Body of pancreas (tissue), 4 donors: ENCODE results near the gene SPA17. TPM values are rescaled to one million over a fixed set of nuclear protein-coding genes. Genes with fewer than 3 reads are reported as not detected.

ENCODE experiments used
- ATAC-seq: fragments of 150-250 bp; one replicate; pipeline ENCODE4 v1.9.1; 2016
- DNase-seq, 4 donors: peaks; one replicate each; pipeline ENCODE4 v3.0.0-alpha.2; 2019
- H3K27ac ChIP-seq, 4 donors: fragments of 200-600 bp; sonication (generic); 1 replicate in 3 of 4; 2 replicates in 1 of 4; pipeline versions ENCODE4 v1.5.1 to v1.6.1; 2016 to 2019; ENCODE audit warnings: mild to moderate bottlenecking in 1 of 4, mixed read lengths in 1 of 4, moderate library complexity in 1 of 4
- H3K27me3 ChIP-seq, 2 donors: fragments of 200-600 bp; sonication (generic); one replicate each; pipeline ENCODE4 v1.6.0; 2016; ENCODE audit warnings: mild to moderate bottlenecking in 1 of 2
- H3K36me3 ChIP-seq, 2 donors: fragments of 200-600 bp; sonication (generic); replicated peaks in 1 of 2; 2 replicates each; pipeline ENCODE4 v1.5.1; 2016; ENCODE audit warnings: low read depth in 2 of 2; ENCODE audit not compliant: insufficient read depth in 1 of 2
- H3K4me1 ChIP-seq: fragments of 200-600 bp; sonication (generic); one replicate; pipeline ENCODE4 v1.6.0; 2016
- H3K4me3 ChIP-seq, 2 donors: fragments of 200-600 bp; sonication (generic); 1 replicate in 1 of 2; 2 replicates in 1 of 2; pipeline ENCODE4 v1.5.1; 2016 to 2019
- H3K9me3 ChIP-seq, 3 donors: fragments of 200-600 bp; sonication (generic); 1 replicate in 2 of 3; 2 replicates in 1 of 3; pipeline ENCODE4 v1.5.1; 2016
- CTCF ChIP-seq, 7 experiments: fragments of 450-650 bp in 4 of 7; fragments of 200-600 bp in 3 of 7; sonication (generic) in 3 of 7; IDR thresholded peaks; one replicate each; pipeline ENCODE4 v1.5.1; 2016 to 2019; ENCODE audit warnings: antibody characterized with exemption in 7 of 7
- POLR2A ChIP-seq, 3 donors: fragments of 450-650 bp; IDR thresholded peaks; one replicate each; pipeline ENCODE4 v1.6.1; 2016; ENCODE audit warnings: antibody characterized with exemption in 3 of 3, mild to moderate bottlenecking in 2 of 3
- WGBS, 2 donors: methylation state at CpG; one replicate each; pipeline ENCODE4 v1.1.5; 2017; 5-methylcytosine and 5-hydroxymethylcytosine counted together
- intact Hi-C: fragments of 100-400 bp; cut with DNase I; formaldehyde crosslinking; loops from one replicate; pipeline ENCODE4 v1.15.1; 2023
- total RNA-seq, 2 donors: library from RNA; depleted of rRNA; stranded (reverse); fragments of >200 nt; gene quantifications; one replicate each; pipeline ENCODE4 v1.1.0, GENCODE V29; 2016

Gene SPA17
- total RNA-seq, 2 donors from 2014 or later: 1.3 to 2.6 TPM

DNA sequence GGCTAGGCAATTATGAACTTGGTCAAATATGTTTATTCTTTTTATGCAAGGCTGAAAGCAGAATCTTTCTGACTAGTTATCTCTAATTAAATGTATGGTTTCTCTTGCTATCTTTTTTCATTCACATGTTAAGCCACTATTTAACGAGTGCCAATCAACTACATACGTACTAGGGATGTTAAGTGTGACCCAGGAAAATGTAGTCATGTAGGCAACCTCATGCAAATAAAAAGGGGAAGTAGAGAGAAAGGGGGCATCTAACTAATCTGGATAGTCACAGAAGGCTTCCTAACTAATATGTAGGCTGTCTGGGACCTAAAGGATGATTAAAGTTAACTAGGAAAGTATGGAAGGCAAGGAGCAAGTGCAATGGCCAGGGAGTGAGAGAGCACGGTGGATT is 27.6 kb upstream of the SPA17 start:
- no peaks in the 10 kb centered on the region for H3K36me3 ChIP-seq
- ATAC-seq: no peak
- no peaks in the 10 kb centered on the region for H3K27me3 ChIP-seq
- 83 to 85% methylated on average over 3 of the region's 3 CpGs for WGBS, 2 donors
- H3K9me3 ChIP-seq: no peaks in the 10 kb centered on the region
- no peak overlapping the region for H3K4me3 ChIP-seq
- H3K27ac ChIP-seq: no peak overlapping the region
- TF ChIP-seq CTCF (IDR thresholded peaks at IDR 0.05): no peak
- TF ChIP-seq POLR2A (IDR thresholded peaks at IDR 0.05): no peak
- no peak for DNase-seq
- peaks cover 7% of the 10 kb centered on the region for H3K4me1 ChIP-seq
- intact Hi-C loops: loop anchor here (10.0 kb wide), 1 partner anchor 759 kb away; no protein-coding TSS in a partner anchor

DNA sequence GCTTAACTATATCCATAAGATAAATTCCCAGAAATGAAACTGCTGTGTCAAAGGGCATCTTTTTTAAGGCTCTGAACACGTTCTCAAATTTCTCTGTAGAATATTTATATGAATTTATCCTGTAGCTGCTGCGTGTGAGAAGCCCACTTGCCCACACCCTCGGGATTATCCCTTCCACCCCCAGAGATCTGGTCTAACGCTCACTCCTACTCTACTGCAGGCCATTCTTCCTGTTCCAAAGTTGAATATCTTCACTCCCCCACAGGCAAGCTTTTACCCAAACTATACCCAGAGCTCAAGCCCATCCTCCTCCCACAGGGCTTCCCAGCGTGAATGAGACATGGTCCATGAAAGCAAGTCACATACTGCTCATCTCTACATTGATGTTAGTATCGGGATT is 25.1 kb upstream of the SPA17 start:
- H3K4me3 ChIP-seq: no peak overlapping the region
- TF ChIP-seq POLR2A (IDR thresholded peaks at IDR 0.05) (no peak), CTCF (IDR thresholded peaks at IDR 0.05) (no peak)
- no peaks in the 10 kb centered on the region for H3K9me3 ChIP-seq
- no peaks in the 10 kb centered on the region for H3K27me3 ChIP-seq
- WGBS, 2 donors: 72 to 73% methylated on average over 6 of the region's 6 CpGs
- H3K27ac ChIP-seq: no peak overlapping the region
- DNase-seq (no peak), ATAC-seq (no peak)
- peaks cover 7% of the 10 kb centered on the region for H3K4me1 ChIP-seq
- H3K36me3 ChIP-seq: no peaks in the 10 kb centered on the region
- intact Hi-C loops: loop anchor here (10.0 kb wide), 1 partner anchor 756 kb away; no protein-coding TSS in a partner anchor

DNA sequence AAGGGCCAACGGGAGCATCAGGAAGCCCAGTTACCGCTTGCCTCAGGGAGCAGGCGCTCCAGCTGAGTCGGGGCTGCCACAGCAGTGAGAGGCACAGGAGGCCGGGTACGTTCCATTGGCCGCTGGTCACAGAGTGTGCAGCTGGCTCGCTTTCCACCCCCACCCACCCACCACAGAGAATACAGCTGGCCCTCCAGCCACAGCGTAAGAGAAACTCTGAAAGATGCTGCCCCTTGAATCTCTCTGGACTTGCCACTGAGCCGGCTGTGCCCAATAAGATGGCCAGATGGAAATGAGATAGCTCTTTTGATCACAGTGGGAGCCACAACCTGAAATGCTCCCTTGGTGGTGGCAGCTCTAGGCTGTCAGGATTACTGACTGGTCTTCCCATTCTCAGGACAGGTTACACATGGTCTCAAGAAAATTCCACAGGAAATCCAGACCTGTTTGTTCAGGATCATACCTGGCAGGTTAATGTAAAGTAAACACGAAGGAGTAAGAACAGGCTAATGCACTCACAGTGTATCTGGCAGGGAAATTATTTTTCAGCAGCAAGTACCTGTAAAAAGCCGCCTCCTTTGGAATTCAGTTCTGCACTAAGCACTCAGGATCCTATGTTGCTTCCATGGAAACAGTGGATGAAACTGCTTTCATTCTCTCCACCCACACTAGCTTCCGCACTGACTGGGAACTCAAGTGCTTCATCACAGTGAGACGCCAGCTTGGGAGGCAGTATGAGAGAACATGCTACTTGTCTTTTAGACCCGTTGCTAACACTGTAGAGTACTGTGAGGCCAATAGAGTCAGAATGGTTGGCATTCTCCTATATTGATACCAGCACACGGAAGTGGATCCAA is 16.7 kb upstream of the SPA17 start:
- peaks cover 0 to 3% of the 10 kb centered on the region in 2 donors for H3K36me3 ChIP-seq
- H3K9me3 ChIP-seq: no peaks in the 10 kb centered on the region
- H3K4me1 ChIP-seq: no peaks in the 10 kb centered on the region
- ATAC-seq (no peak), DNase-seq (no peak)
- H3K27me3 ChIP-seq: no peaks in the 10 kb centered on the region
- H3K27ac ChIP-seq: no peak overlapping the region
- no peak for TF ChIP-seq CTCF (IDR thresholded peaks at IDR 0.05)
- no peak for TF ChIP-seq POLR2A (IDR thresholded peaks at IDR 0.05)
- WGBS, 2 donors: 67 to 83% methylated on average over 14 of the region's 16 CpGs
- H3K4me3 ChIP-seq: no peak overlapping the region
- intact Hi-C loops: no loop called here

- WGBS, 2 donors: 89% methylated on average over 5 of the region's 5 CpGs
- H3K9me3 ChIP-seq: no peaks in the 10 kb centered on the region
- no peak for TF ChIP-seq POLR2A (IDR thresholded peaks at IDR 0.05)
- no peak for TF ChIP-seq CTCF (IDR thresholded peaks at IDR 0.05)
- no peak overlapping the region for H3K4me3 ChIP-seq
- peaks cover 0 to 3% of the 10 kb centered on the region in 2 donors for H3K36me3 ChIP-seq
- no peaks in the 10 kb centered on the region for H3K27me3 ChIP-seq
- ATAC-seq (no peak), DNase-seq (no peak)
- no peaks in the 10 kb centered on the region for H3K4me1 ChIP-seq
- no peak overlapping the region for H3K27ac ChIP-seq
- intact Hi-C loops: no loop called here
Measured at GRCh38 chr11:124657904-124658303, 15.8 kb upstream of the SPA17 start.

DNA sequence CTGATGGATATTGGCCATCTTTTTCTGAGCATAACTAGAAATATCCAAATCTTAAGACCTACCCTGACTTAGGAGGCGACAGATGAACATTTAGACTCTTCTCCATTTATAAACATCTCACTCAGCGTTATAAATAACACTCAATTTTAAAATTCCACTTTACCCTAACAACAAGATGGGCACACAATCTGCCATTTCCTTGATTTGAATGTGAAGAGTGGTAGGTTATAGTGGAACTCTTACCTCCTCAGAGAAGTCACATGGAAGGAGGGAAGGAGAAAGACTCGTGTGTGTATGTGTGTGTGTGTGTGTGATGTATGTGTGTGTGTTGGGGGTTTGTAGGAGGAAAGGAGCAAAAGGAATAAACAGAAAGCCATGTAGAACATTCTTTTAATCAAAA is 15.2 kb upstream of the SPA17 start:
- Histone ChIP-seq H3K27me3 (no peaks in the 10 kb centered on the region), H3K4me3 (no peak overlapping the region), H3K9me3 (no peaks in the 10 kb centered on the region), H3K4me1 (no peaks in the 10 kb centered on the region), H3K27ac (no peak overlapping the region), H3K36me3 (peaks cover 0 to 3% of the 10 kb centered on the region in 2 donors)
- intact Hi-C loops: no loop called here
- 77 to 80% methylated on average over 3 of the region's 3 CpGs for WGBS, 2 donors
- ATAC-seq (no peak), DNase-seq (no peak)
- TF ChIP-seq CTCF (IDR thresholded peaks at IDR 0.05): no peak
- TF ChIP-seq POLR2A (IDR thresholded peaks at IDR 0.05): no peak
